Measurements from ENCODE around the gene RGS16. TPM values are rescaled to one million over a fixed set of nuclear protein-coding genes. Genes with fewer than 3 reads are reported as not detected.

RGS16 gene, protein sequence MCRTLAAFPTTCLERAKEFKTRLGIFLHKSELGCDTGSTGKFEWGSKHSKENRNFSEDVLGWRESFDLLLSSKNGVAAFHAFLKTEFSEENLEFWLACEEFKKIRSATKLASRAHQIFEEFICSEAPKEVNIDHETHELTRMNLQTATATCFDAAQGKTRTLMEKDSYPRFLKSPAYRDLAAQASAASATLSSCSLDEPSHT
- total RNA-seq (ENCODE audit: low replicate concordance), result 2.3 and 2.5 TPM in 2 replicates

DNA sequence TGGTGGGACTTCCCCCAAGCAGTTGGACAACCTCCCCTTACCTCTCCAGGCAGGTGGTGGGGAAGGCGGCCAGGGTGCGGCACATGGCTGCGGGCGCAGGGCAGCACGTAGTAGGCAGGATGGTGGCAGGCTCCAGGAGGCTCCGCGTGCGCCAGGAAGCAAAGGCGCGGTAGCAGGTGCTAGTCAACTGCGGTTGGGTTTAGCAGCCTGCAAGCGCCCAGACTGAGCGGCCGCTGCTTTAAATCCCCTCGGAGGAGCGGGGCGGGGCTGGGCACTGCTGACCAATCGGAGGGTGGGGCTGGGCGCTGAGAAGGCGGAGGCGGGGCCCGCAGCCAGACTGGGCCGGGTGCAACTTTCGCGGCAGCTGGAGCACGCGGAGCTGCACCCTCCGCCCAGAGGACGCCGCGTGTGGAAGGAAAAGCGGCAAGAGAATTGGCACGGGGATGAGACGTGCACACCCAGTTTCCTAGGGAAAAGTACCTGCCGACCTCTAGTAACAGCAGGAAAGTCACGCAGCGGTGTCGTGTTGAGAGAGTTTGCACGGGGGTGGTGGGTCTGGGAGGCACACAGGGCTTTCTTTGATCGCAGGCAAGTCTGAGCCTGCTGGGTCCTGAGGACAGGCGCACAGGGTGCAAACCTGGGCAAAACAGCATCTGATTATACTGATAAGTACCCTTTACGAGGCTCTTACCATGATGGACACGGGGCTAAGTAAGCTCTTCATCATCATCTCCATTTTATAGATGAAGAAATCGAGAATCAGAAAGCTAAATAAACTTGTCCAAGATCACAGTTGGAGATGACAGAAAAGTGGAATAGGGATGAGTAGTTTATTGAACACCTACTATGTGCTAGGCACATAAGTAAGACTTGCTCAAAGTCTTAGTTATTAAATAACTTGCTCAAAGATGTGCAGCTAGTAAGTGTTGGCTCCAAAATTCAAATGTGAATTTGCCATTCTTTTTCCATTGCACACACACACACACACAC lies at the start of gene RGS16:
Gene RGS16, minus strand, starts transcription at position 215 of the 990 bp plus-strand sequence. Its CDS starts 130 bp downstream, at position 85.
- peak; percentile 76 for DNase-seq (ENCODE audit: low read depth)
- H3K4me3 ChIP-seq (ENCODE audit: low read depth, low read length), result peak within 1 kb of the TSS; percentile 79
- TF ChIP-seq, protein P1, sequence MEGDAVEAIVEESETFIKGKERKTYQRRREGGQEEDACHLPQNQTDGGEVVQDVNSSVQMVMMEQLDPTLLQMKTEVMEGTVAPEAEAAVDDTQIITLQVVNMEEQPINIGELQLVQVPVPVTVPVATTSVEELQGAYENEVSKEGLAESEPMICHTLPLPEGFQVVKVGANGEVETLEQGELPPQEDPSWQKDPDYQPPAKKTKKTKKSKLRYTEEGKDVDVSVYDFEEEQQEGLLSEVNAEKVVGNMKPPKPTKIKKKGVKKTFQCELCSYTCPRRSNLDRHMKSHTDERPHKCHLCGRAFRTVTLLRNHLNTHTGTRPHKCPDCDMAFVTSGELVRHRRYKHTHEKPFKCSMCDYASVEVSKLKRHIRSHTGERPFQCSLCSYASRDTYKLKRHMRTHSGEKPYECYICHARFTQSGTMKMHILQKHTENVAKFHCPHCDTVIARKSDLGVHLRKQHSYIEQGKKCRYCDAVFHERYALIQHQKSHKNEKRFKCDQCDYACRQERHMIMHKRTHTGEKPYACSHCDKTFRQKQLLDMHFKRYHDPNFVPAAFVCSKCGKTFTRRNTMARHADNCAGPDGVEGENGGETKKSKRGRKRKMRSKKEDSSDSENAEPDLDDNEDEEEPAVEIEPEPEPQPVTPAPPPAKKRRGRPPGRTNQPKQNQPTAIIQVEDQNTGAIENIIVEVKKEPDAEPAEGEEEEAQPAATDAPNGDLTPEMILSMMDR (IDR thresholded peaks at IDR 0.05; ENCODE audit: insufficient read depth, low read length), result no peak

DNA sequence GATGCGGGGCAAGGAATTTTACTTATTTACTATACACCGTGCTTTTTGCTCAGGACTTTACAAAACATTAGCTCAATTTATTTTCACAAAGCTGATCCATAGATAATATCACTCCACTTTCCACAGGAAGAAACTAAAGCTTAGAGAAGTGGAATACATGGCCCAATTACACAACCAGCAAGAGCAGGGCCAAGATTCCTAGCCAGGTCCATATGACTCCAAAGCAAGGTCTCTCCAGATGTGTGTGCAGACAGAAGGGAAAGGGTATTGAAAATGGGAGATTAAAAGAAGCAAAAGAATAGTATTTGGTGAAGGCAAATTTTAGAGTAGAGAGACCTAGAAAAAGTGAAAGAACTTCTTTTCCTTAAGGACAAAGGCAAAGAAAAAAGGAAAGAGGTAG lies 49.8 kb upstream of the RGS16 start:
- H3K4me3 ChIP-seq (ENCODE audit: low read depth, low read length), result no peak overlapping the region
- TF ChIP-seq, protein P1 (IDR thresholded peaks at IDR 0.05; ENCODE audit: insufficient read depth, low read length), result no peak
- no peak for DNase-seq (ENCODE audit: low read depth)

- TF ChIP-seq, protein P1 (IDR thresholded peaks at IDR 0.05; ENCODE audit: insufficient read depth, low read length), result no peak
- no peak overlapping the region for H3K4me3 ChIP-seq (ENCODE audit: low read depth, low read length)
- DNase-seq (ENCODE audit: low read depth), result no peak
These were observed 48.7 kb upstream of the RGS16 start for GRCh38 chr1:182652933-182653332.

DNA sequence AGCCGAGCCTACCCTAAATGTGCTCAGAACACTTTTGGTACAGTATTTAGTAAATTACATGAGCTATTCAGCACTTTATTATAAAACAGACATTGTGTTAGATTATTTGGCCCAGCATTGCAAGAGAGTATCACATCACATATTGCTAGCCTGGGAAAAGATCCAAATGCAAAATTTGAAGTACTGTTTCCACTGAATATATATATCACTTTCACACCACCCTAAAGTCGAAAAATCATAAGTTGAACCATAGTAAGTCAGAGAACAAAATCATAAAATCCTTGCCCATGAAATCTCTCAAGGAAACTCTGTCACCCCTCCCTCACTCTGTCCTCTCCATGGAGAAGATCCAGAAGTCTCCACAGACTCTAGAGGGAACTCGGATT lies 47.1 kb upstream of the RGS16 start:
- TF ChIP-seq, protein P1 (IDR thresholded peaks at IDR 0.05; ENCODE audit: insufficient read depth, low read length), result no peak
- DNase-seq (ENCODE audit: low read depth), result no peak
- H3K4me3 ChIP-seq (ENCODE audit: low read depth, low read length), result no peak overlapping the region

DNA sequence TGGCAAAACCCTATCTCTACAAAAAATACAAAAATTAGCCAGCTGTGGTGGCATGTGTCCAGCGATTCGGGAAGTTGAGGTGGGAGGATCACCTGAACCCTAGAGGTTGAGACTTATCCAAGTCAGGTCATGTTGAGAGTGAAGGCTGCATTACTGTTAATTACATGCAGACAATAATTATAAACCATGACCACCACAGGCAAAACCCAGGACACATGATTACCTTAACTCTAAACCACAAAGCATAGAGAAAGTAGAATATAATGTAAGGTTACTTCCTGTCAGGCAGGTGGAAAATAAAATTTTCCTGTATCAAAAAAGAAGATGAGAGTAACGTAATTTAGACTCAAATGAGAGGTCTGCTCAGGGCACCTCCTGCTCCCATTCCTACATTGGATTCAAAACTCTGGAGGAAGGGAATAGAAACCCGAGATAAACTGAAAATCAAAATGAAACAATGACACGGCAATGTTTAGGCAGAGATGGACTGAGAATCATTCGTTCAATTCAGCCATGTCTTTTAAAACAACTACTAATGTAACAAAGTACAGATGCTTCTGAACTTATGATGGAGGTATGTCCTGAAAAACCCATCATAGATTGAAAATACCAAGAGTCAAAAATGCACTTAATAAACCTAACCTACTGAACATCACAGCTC lies 46.6 kb upstream of the RGS16 start:
- TF ChIP-seq, protein P1 (IDR thresholded peaks at IDR 0.05; ENCODE audit: insufficient read depth, low read length), result no peak
- no peak overlapping the region for H3K4me3 ChIP-seq (ENCODE audit: low read depth, low read length)
- DNase-seq (ENCODE audit: low read depth), result no peak

- H3K4me3 ChIP-seq (ENCODE audit: low read depth, low read length), result no peak overlapping the region
- TF ChIP-seq, protein P1 (IDR thresholded peaks at IDR 0.05; ENCODE audit: insufficient read depth, low read length), result no peak
- DNase-seq (ENCODE audit: low read depth), result no peak
These were observed 44.9 kb upstream of the RGS16 start for GRCh38 chr1:182649041-182649440.
